ENCODE data around the gene DLG3.
"Not testable (repeated sequence)": the region's sequence is repeated elsewhere in the genome, so short reads cannot be mapped to it uniquely, and the experiment has no call there.

DLG3 gene

DNA sequence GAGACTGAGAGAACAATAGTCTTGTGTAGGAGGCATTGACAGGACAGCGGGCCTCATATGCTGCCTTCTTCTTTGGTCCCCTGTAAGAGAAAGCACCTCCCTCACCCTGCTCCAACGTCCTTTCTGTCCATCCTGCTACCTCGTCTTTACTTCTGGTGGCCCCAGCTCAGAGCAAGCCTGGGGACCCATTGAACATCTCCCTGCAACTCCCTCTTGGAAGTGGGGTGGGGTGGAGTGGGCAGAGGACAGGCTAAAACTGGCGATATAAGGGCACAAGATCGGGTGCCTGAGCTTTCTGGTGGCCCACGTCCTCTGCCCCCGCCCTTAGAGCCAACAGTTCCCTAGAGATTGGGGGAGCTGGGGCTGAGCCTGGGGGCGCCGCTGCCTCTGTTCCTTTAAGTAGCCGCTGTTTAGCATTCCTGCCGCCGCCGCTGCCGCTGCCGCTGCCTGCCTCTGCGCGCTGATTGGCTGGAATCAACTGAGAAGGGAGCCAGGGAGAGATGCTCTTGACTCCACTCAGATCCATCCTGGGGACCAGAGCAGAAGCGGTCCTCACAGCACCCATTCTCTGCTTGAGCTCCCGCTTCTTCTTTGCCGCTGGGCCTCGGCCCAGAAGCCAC, at the start of gene DLG3:
Gene DLG3, plus strand, starts transcription at position 510 of the 620 bp plus-strand sequence. CDS start 367 bp downstream, outside the sequence.
- FAIRE-seq = no peak

- FAIRE-seq = no peak
Measured at GRCh38 chrX:70398899-70399298, 45.7 kb upstream of the DLG3 start.

DNA sequence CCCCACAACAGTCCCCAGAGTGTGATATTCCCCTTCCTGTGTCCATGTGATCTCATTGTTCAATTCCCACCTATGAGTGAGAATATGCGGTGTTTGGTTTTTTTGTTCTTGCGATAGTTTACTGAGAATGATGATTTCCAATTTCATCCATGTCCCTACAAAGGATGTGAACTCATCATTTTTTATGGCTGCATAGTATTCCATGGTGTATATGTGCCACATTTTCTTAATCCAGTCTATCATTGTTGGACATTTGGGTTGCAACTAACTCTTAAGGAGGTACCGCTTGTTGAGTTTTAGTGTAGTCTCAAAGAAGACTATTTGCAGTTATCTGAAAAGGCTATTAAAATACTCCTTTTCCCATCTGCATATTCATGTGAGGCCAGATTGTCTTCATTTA, 44.5 kb upstream of the DLG3 start:
- FAIRE-seq = not testable (repeated sequence)

DNA sequence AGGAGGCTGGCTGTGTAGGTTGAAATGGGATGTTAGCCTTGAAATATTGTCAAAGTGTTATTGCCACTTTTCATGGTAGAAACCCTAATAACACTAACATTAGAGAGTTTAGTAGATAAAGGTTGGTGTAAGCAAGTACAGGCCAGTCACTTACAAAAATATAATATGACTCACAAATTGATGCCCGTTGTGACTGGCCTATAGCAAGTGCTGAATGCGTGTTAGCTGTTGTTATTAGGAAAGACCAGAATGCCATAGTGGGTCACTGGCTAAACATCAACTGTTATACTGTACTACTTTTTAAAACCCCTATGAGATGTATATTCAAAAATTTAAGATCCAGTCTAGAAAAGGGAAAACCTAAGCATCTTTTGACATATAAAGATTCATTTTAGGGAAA, 41.9 kb upstream of the DLG3 start:
- no peak for FAIRE-seq

DNA sequence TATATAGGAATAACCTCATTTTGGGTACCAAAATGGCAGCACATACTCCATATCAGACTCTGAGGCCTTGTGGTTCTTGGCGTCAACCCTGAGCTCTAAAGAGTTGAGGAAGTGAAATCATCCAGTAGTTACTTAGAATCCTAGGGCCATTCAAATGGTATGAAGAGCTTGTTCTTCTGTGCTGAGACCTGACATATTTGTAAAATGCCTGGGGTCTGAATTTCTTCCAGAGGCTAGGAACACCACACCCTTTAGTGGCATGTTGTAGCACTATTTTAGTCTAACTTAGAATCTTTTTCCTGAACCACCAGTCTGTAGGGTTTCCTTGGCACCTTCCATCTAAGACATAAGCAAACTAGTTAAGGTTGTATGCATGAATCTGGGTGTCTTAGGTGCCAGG, 39.6 kb upstream of the DLG3 start:
- no peak for FAIRE-seq

DNA sequence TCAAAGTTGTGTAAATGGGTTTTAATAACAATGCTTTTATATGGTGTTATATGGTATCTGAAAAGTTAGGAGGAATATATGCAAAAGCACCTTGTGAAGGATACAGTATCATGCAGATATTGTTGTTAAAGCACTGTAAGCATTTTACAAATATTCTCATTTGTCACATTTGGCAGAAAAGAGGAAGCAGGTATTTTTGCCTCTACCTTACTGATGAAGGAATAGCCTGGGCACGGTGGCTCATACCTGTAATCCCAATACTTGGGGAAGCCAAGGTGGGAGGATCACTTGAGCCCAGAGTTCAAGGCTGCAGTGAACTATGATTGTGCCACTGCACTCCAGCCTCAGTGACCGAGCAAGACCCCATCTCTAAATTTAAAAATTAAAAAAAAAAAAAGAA, 33.7 kb upstream of the DLG3 start:
- no peak for FAIRE-seq

- FAIRE-seq = no peak
Measured at GRCh38 chrX:70411475-70411874, 33.2 kb upstream of the DLG3 start.

DNA sequence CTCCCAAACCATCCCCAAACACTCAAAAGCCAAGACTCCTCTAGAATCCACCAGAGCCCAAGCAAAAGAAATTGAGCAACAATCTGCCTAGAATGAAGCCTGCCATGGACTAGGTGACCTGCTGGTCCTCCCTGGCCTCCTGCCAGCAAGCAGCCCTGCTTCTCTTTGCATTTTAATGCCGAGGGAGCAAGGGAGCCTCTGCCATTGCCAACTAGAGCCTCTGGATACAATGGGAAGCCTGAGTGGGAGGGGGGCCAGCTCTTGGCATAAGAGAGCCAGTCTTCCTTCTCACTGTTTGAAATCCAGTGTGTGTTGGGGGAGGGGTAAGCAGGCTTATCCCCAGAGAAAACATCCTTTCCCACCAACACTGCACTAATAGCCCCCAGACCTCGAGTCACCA, 23.0 kb upstream of the DLG3 start:
- no peak for FAIRE-seq

DNA sequence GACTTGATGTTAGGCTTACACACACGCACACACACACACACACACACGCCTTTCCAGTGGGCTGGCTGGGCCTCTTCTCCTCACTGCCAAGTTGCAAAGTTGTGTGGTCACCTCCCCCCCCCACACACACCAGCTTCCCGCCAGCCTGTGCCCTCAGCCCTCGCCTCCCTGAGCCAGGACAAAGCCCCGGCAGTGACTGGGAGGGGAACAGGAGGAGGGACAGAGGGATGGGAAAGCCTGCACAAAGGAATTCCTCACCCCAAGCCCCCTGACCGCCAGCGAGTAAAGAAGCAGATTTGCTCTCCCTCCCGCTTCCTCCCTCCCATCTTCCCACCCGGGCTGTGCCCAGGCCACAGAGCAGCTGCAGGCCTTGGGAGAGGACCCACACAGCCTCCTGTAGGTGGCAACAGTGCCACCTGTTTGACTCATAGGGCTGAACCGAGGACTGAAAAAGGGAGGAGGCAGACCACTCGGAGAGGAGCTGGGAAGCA, 21.7 kb upstream of the DLG3 start, which contains the start of gene GDPD2:
Gene GDPD2, plus strand, starts transcription at position 464 of the 491 bp plus-strand sequence. CDS start 1,671 bp downstream, outside the sequence.
- FAIRE-seq = no peak

- no peak for FAIRE-seq
Measured at GRCh38 chrX:70423936-70424675, 20.5 kb upstream of the DLG3 start.

- FAIRE-seq = no peak
Measured at GRCh38 chrX:70424801-70425200, 19.8 kb upstream of the DLG3 start.

DNA sequence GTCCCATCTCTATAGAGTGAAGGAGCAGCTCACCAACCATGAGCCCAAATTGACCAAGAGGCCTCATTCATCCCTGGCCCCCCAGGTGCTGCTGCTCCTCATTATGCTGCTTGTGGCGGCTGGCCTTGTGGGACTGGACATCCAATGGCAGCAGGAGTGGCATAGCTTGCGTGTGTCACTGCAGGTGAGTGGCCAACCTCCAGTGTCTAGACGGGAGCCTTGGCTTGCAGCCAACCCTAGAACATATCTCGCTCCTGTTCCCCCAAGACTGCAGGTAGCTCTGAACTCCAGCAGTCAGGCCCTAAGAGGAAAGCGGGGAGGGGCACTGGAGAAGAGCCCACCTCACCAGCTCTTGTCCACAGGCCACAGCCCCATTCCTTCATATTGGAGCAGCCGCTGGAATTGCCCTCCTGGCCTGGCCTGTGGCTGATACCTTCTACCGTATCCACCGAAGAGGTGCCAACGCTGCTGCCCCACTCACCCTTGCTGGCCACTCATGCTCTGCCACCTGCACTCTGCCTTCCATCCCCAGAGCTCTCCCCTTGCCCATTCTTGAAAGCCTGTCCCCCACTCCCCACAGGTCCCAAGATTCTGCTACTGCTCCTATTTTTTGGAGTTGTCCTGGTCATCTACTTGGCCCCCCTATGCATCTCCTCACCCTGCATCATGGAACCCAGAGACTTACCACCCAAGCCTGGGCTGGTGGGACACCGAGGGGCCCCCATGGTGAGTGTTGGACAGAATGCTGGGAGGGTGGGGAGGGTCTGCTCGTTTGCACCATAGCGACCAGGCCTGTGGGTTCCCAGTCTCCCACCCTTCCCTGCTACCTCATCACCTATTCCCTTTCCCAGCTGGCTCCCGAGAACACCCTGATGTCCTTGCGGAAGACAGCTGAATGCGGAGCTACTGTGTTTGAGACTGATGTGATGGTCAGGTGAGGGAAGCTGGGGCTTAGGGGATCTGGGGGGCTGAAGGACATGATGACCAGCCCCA, 18.1 kb upstream of the DLG3 start:
- no peak for FAIRE-seq

DNA sequence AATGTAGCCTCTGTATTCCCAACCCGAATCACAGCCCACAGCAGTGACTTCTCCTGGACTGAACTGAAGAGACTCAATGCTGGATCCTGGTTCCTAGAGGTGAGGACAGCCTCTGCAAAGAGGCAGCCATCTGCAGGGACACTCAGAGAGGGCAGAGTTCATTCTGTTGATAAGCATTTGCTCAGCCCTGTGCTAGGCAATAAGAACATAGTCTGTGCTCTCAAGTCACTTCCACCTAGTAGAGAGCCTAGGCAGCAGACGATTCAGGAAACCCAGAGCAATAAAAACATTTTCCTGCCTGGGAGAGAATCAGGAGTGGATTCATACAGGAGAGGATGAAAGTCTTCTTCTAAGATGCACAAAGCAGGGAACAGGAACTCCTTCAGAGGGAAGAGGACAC, 17.3 kb upstream of the DLG3 start:
- FAIRE-seq = no peak

- no peak for FAIRE-seq
Measured at GRCh38 chrX:70429759-70430158, 14.9 kb upstream of the DLG3 start.

GRCh38 chrX:70432936-70433847, 11.4 kb upstream of the DLG3 start:
- FAIRE-seq = no peak

GRCh38 chrX:70433848-70434351, 10.7 kb upstream of the DLG3 start:
- FAIRE-seq = no peak

GRCh38 chrX:70434352-70434866, 10.2 kb upstream of the DLG3 start:
- no peak for FAIRE-seq

DNA sequence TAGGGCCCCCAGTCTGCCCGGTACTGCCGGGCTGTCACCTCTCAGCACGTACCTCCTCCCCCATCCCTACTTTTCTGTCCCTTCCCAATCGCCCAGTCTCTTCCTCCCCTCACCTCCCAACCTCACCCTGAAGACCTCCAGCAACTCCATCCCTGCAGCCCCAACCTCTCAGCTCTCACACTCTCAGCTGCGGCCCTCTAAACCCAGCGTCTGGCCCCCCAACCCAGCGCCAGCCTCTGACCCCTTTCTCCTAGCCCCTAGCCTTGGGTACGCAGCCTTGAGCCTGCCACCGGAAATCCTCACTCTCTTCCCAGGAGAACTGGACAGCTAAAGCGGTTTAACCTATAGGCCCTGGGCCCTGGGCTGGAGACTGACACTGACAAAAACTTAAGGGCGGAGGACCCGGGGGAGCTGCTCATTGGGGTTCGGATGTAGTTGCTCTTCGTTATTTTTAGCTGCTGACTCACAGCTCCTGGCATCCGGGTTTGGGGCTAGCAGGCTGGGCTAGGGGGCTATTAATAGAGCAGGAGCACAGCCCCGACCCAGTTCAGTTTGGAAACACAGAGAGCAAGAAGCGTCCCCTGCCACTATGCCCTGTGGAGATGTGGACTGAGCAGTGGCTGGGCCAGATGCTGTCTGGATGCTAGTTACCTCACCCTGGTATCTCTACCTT, 9.6 kb upstream of the DLG3 start:
- no peak for FAIRE-seq

GRCh38 chrX:70436343-70436742, 8.3 kb upstream of the DLG3 start:
- FAIRE-seq = no peak

DNA sequence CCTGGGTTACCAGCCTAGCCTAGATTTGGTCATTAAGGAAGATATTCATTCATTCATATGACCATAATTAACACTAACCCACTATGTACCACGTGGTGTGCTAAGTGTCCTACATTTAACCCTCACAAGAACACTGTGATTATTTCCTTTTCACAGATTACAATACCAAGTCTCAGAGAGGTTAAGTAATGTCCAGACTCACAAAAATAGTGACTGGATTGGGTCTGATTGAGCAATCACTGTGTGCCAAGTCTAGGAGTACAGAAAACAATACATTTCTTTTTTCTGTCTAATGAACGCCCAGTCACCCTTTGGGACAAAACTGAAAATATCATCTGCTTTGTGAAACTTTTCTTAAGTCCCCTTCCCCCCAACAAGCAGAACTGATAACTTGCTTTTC, 7.6 kb upstream of the DLG3 start:
- no peak for FAIRE-seq

Measured in endometrium (tissue), 2 donors.